HepG2 (cell line): ENCODE measurements around the gene SPNS2. TPM values are rescaled to one million over a fixed set of nuclear protein-coding genes. Genes with fewer than 3 reads are reported as not detected.
A peak's percentile ranks its signal among the peaks of the same experiment; 100 is the strongest.

Experiments
- ATAC-seq: fragments of 200-7000 bp; cut with Tn5 transposase; 3 replicates; pipeline ENCODE4 v1.9.1; 2020; ENCODE audit warnings: mild to moderate bottlenecking, moderate library complexity
- BruUV-seq: library from RNA; stranded (reverse); fragments of 400-500 nt; replicated peaks from 2 replicates; lab custom pipeline; 2021; lab: Mats Ljungman, UMichigan
- CTCF ChIA-PET: fragments of 300-600 bp; formaldehyde crosslinking; extraction: SDS; loops from one replicate; lab custom pipeline; 2021; ENCODE audit warnings: low total read pairs, inconsistent platforms, low intra/inter-chr PET ratio; lab: Yijun Ruan, JAX
- POLR2A ChIA-PET: fragments of 350-600 bp; sonication (Branson Sonifier 250); formaldehyde crosslinking; loops from one replicate; lab custom pipeline; 2020; ENCODE audit warnings: antibody characterized with exemption, inconsistent platforms; lab: Yijun Ruan, JAX
- DNase-seq: peaks from one replicate; pipeline ENCODE4 v3.0.0-alpha.2; 2015; ENCODE audit warnings: low spot score
- FAIRE-seq: peaks from 3 replicates; lab custom pipeline; 2011; peaks lifted over from hg19 to GRCh38; lab: Jason Lieb, UNC
- H2AFZ ChIP-seq: one replicate; pipeline ENCODE4 v1.6.1; 2011; ENCODE audit warnings: low read length, inconsistent platforms
- H3K27ac ChIP-seq: fragments of 300-600 bp; 3 replicates; pipeline ENCODE4 v1.8.0; 2011; ENCODE audit warnings: mixed run types, mild to moderate bottlenecking, mixed read lengths, low read length, inconsistent platforms; ENCODE audit not compliant: insufficient read depth; ENCODE audit errors: extremely low read length
- H3K27me3 ChIP-seq, 2 experiments: fragments of 200-600 bp in 1 of 2; 2 replicates in 1 of 2; 3 replicates in 1 of 2; pipeline versions ENCODE4 v1.6.0 to v1.8.0; 2011; ENCODE audit warnings: low read length in 2 of 2, mild to moderate bottlenecking in 2 of 2, moderate library complexity in 2 of 2, inconsistent platforms in 1 of 2; ENCODE audit not compliant: insufficient read depth in 2 of 2, control insufficient read depth in 1 of 2
- H3K36me3 ChIP-seq, 2 experiments: fragments of 200-600 bp in 1 of 2; replicated peaks in 1 of 2; 2 replicates in 1 of 2; 3 replicates in 1 of 2; pipeline versions ENCODE4 v1.5.1 to v1.8.0; 2011; ENCODE audit warnings: low read length in 2 of 2, inconsistent platforms in 1 of 2; ENCODE audit not compliant: insufficient read depth in 2 of 2, control insufficient read depth in 1 of 2
- H3K4me1 ChIP-seq: 2 replicates; pipeline ENCODE4 v1.5.1; 2012; ENCODE audit warnings: low read length, inconsistent platforms; ENCODE audit not compliant: insufficient read depth
- H3K4me2 ChIP-seq: 2 replicates; pipeline ENCODE4 v1.6.0; 2011; ENCODE audit warnings: low read depth, low read length, inconsistent platforms
- H3K4me3 ChIP-seq, 3 experiments: fragments of 200-600 bp in 1 of 3; sonication (generic), shearing (Covaris generic) in 1 of 3; replicated peaks in 1 of 3; 2 replicates each; pipeline ENCODE4 v1.5.1; 2011 to 2016; ENCODE audit warnings: low read length in 3 of 3, inconsistent platforms in 2 of 3, low read depth in 2 of 3, mild to moderate bottlenecking in 2 of 3, control low read depth in 1 of 3, mixed read lengths in 1 of 3; ENCODE audit not compliant: insufficient read depth in 1 of 3
- H3K79me2 ChIP-seq: one replicate; pipeline ENCODE4 v1.6.1; 2011; ENCODE audit warnings: low read length, inconsistent platforms; ENCODE audit not compliant: insufficient read depth
- H3K9ac ChIP-seq: 2 replicates; pipeline ENCODE4 v1.6.0; 2011; ENCODE audit warnings: mild to moderate bottlenecking, low read depth, low read length, inconsistent platforms; ENCODE audit not compliant: insufficient read depth
- H3K9me3 ChIP-seq: 2 replicates; pipeline ENCODE4 v1.5.1; 2012; ENCODE audit warnings: mild to moderate bottlenecking, low read length
- H4K20me1 ChIP-seq: 2 replicates; pipeline ENCODE4 v1.6.0; 2011; ENCODE audit warnings: inconsistent platforms, mild to moderate bottlenecking, low read length, moderate library complexity; ENCODE audit not compliant: insufficient read depth
- GTF2F1 ChIP-seq: fragments of 150-350 bp; IDR thresholded peaks from 2 replicates; pipeline ENCODE4 v1.6.1; 2014; ENCODE audit warnings: low read length
- HOXA5 ChIP-seq: sonication (generic); formaldehyde crosslinking; IDR thresholded peaks from 2 replicates; pipeline ENCODE4 v1.4.0; 2020; ENCODE audit warnings: missing genetic modification reagents
- MIER3 ChIP-seq: IDR thresholded peaks from 2 replicates; pipeline ENCODE4 v1.6.1; 2016; ENCODE audit warnings: missing compliant biosample characterization, borderline replicate concordance
- PCBP1 ChIP-seq: fragments of 200-400 bp; formaldehyde crosslinking; IDR thresholded peaks from 2 replicates; pipeline ENCODE4 v1.6.1; 2017; ENCODE audit warnings: mild to moderate bottlenecking, low read depth, low read length, borderline replicate concordance
- SOX5 ChIP-seq: IDR thresholded peaks from 2 replicates; pipeline ENCODE4 v1.6.1; 2016; ENCODE audit warnings: borderline replicate concordance
- THAP11 ChIP-seq: IDR thresholded peaks from 2 replicates; pipeline ENCODE4 v1.6.1; 2016; ENCODE audit warnings: missing biosample characterization, missing genetic modification reagents
- ZNF749 ChIP-seq: sonication (generic); formaldehyde crosslinking; IDR thresholded peaks from 2 replicates; pipeline ENCODE4 v1.8.0; 2022; ENCODE audit warnings: mild to moderate bottlenecking, missing genetic modification reagents, moderate library complexity, borderline replicate concordance
- WGBS: methylation state at CpG from one replicate; pipeline ENCODE4 v1.1.6; 2017; ENCODE audit warnings: low lambda C conversion rate; 5-methylcytosine and 5-hydroxymethylcytosine counted together
- in situ Hi-C: cut with HindIII; loops from 2 replicates; pipeline ENCODE4 v1.10.0; 2017; ENCODE audit warnings: low pct_unique_long_range_greater_than_20kb; ENCODE audit not compliant: extremely low pct_ligation_motif_present
- intact Hi-C: fragments of 100-400 bp; cut with micrococcal nuclease; formaldehyde crosslinking; loops from one replicate; pipeline ENCODE4 v1.10.0; 2022; ENCODE audit not compliant: unreplicated experiment
- polyA plus RNA-seq, 8 experiments: library from polyadenylated mRNA; depleted of rRNA in 3 of 8; stranded (reverse) in 7 of 8; unstranded in 1 of 8; fragments of >200 nt; fragmentation: Illumina TruSeq in 4 of 8; extraction: Trizol in 4 of 8; gene quantifications; 2 replicates each; pipeline versions ENCODE4 v1.2.1 to v1.2.3, GENCODE V29; 2011 to 2016; ENCODE audit warnings: low read depth in 4 of 8, missing spikeins in 1 of 8, mixed read lengths in 1 of 8; ENCODE audit not compliant: insufficient read depth in 1 of 8
- total RNA-seq, 5 experiments: library from RNA; depleted of rRNA; stranded (reverse); fragments of >200 nt; fragmentation: Illumina TruSeq; extraction: Trizol; gene quantifications; 2 replicates each; pipeline ENCODE4 v1.2.3, GENCODE V29; 2016; ENCODE audit warnings: low read depth in 1 of 5
- TF ChIP-seq, protein P1 (sequence below): sonication (generic); formaldehyde crosslinking; IDR thresholded peaks from 2 replicates; pipeline ENCODE4 v1.4.0; 2020; ENCODE audit warnings: missing genetic modification reagents, borderline replicate concordance
- TF ChIP-seq, protein P2 (sequence below): sonication (generic); formaldehyde crosslinking; IDR thresholded peaks from 2 replicates; pipeline ENCODE4 v1.5.1; 2020; ENCODE audit warnings: mild to moderate bottlenecking, missing genetic modification reagents, moderate library complexity

The SPNS2 gene
- total and polyA plus RNA-seq, 2 of the 13 experiments (the other 11 are each of a cell fraction or from before 2014, with no cell fraction given) = 0.01 TPM; not detected in 1

GRCh38 chr17:4582101-4582501 lies 83.4 kb downstream of the SPNS2 start:
- H3K4me3 ChIP-seq = no peak overlapping the region
- no peak overlapping the region for H2AFZ ChIP-seq
- no peaks in the 10 kb centered on the region for H3K36me3 ChIP-seq
- intact Hi-C loops = loop anchor here (2.0 kb wide), 1 partner anchor 15 kb away; no protein-coding TSS in a partner anchor
- FAIRE-seq (no peak), ATAC-seq (no peak), DNase-seq (no peak)
- H3K27me3 ChIP-seq = peaks cover 2 to 47% of the 10 kb centered on the region in 2 experiments; a peak in 4 of 5 replicates
- 46% methylated on average over 2 of the region's 7 CpGs for WGBS
- peaks cover 64% of the 10 kb centered on the region for H3K4me1 ChIP-seq
- ChIA-PET CTCF (no interaction called here), POLR2A (no interaction called here)
- peak overlapping the region; percentile 15; the same call in 1 of the 2 replicates for H3K4me2 ChIP-seq
- H3K27ac ChIP-seq = no peak overlapping the region
- no peaks in the 10 kb centered on the region for H3K79me2 ChIP-seq
- H3K9me3 ChIP-seq = no peaks in the 10 kb centered on the region
- in situ Hi-C loops = no loop called here
- H3K9ac ChIP-seq = no peak overlapping the region
- no TSS peak for BruUV-seq
- no peak for TF ChIP-seq SOX5 (CRISPR knock-in tag)
- peak; percentile 62; the same call in 1 of the 2 replicates for TF ChIP-seq PCBP1
- TF ChIP-seq THAP11 = no peak
- TF ChIP-seq HOXA5 (CRISPR knock-in tag) = no peak
- TF ChIP-seq, protein P1, sequence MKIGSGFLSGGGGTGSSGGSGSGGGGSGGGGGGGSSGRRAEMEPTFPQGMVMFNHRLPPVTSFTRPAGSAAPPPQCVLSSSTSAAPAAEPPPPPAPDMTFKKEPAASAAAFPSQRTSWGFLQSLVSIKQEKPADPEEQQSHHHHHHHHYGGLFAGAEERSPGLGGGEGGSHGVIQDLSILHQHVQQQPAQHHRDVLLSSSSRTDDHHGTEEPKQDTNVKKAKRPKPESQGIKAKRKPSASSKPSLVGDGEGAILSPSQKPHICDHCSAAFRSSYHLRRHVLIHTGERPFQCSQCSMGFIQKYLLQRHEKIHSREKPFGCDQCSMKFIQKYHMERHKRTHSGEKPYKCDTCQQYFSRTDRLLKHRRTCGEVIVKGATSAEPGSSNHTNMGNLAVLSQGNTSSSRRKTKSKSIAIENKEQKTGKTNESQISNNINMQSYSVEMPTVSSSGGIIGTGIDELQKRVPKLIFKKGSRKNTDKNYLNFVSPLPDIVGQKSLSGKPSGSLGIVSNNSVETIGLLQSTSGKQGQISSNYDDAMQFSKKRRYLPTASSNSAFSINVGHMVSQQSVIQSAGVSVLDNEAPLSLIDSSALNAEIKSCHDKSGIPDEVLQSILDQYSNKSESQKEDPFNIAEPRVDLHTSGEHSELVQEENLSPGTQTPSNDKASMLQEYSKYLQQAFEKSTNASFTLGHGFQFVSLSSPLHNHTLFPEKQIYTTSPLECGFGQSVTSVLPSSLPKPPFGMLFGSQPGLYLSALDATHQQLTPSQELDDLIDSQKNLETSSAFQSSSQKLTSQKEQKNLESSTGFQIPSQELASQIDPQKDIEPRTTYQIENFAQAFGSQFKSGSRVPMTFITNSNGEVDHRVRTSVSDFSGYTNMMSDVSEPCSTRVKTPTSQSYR (CRISPR knock-in tag) = peak; percentile 51; the same call in 1 of the 2 replicates
- no peak for TF ChIP-seq GTF2F1
- no peak for TF ChIP-seq MIER3 (CRISPR knock-in tag)
- TF ChIP-seq, protein P2, sequence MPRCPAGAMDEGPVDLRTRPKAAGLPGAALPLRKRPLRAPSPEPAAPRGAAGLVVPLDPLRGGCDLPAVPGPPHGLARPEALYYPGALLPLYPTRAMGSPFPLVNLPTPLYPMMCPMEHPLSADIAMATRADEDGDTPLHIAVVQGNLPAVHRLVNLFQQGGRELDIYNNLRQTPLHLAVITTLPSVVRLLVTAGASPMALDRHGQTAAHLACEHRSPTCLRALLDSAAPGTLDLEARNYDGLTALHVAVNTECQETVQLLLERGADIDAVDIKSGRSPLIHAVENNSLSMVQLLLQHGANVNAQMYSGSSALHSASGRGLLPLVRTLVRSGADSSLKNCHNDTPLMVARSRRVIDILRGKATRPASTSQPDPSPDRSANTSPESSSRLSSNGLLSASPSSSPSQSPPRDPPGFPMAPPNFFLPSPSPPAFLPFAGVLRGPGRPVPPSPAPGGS (CRISPR knock-in tag) = no peak
- TF ChIP-seq ZNF749 (CRISPR knock-in tag) = no peak
- no peaks in the 10 kb centered on the region for H4K20me1 ChIP-seq
